ENCODE results near the gene UGT1A4. TPM values are rescaled to one million over a fixed set of nuclear protein-coding genes. Genes with fewer than 3 reads are reported as not detected.

Gene UGT1A4
- total and polyA plus RNA-seq, 2 donors (not counting 3 experiments of a cell fraction or from before 2014, with no cell fraction given) = not detected

- ChIA-PET CTCF (interaction anchor here (1.5 kb wide), 1 partner anchor 21 kb away, joined by 3 read pairs; no protein-coding TSS in a partner anchor), POLR2A (no interaction called here)
- no peaks in the 10 kb centered on the region for H3K9me1 ChIP-seq (replicated peaks; ENCODE audit: control insufficient read depth, extremely low read depth, insufficient read depth, low read length)
- no peak for TF ChIP-seq MYC (IDR thresholded peaks at IDR 0.05; ENCODE audit: low read depth, low read length)
- no peak for TF ChIP-seq CTCF (IDR thresholded peaks at IDR 0.05; ENCODE audit: extremely low read depth in 1 of 2, insufficient read depth in 1 of 2, low read depth in 1 of 2, low read length in 2 of 2)
- TF ChIP-seq MAX (IDR thresholded peaks at IDR 0.05; ENCODE audit: insufficient read depth, insufficient read length) = no peak
- no peak for TF ChIP-seq JUN (IDR thresholded peaks at IDR 0.05; ENCODE audit: borderline replicate concordance, insufficient read depth, insufficient read length, low read depth)
- TF ChIP-seq GATA2 (IDR thresholded peaks at IDR 0.05; ENCODE audit: insufficient read depth, insufficient read length, low read depth, low read length) = no peak
- no peak for TF ChIP-seq EZH2 (IDR thresholded peaks at IDR 0.05; ENCODE audit: borderline replicate concordance, low read depth, low read length, severe bottlenecking)
- no peak for TF ChIP-seq POLR2A (IDR thresholded peaks at IDR 0.05; ENCODE audit: low read depth, low read length)
- no peak for TF ChIP-seq POLR2AphosphoS5 (IDR thresholded peaks at IDR 0.05; ENCODE audit: insufficient read depth, low read depth, low read length)
- TF ChIP-seq FOS (IDR thresholded peaks at IDR 0.05; ENCODE audit: borderline replicate concordance, insufficient read depth, low read length) = no peak
- DNase-seq (ENCODE audit: low read depth, low spot score) (no peak), FAIRE-seq (no peak)
- H3K4me2 ChIP-seq (ENCODE audit: insufficient read depth, low read length) = no peak overlapping the region
- intact Hi-C loops (cut with micrococcal nuclease) = no loop called here
- H3K36me3 ChIP-seq (ENCODE audit: control insufficient read depth in 2 of 2, extremely low read depth in 1 of 2, insufficient read depth in 2 of 2, low read length in 2 of 2) = no peaks in the 10 kb centered on the region
- H3K27me3 ChIP-seq (ENCODE audit: control insufficient read depth in 2 of 2, insufficient read depth in 2 of 2, low read length in 2 of 2) = no peaks in the 10 kb centered on the region
- no TSS peak for BruUV-seq (replicated peaks)
- no peaks in the 10 kb centered on the region for H3K4me1 ChIP-seq (ENCODE audit: control insufficient read depth, extremely low read depth, insufficient read depth, low read length)
- H4K20me1 ChIP-seq (replicated peaks; ENCODE audit: control insufficient read depth, extremely low read depth, insufficient read depth, low read length) = no peaks in the 10 kb centered on the region
- dilution Hi-C loops (cut with MboI; ENCODE audit: extremely low pct_ligation_motif_present, low sequenced_read_pairs) = no loop called here
- H3K79me2 ChIP-seq (ENCODE audit: control insufficient read depth, insufficient read depth, low read length) = no peaks in the 10 kb centered on the region
- H3K9me3 ChIP-seq (replicated peaks; ENCODE audit: control insufficient read depth, insufficient read depth, low read length) = no peaks in the 10 kb centered on the region
- H3K9ac ChIP-seq (replicated peaks; ENCODE audit: extremely low read depth, insufficient read depth, low read length) = no peak overlapping the region
- H3K4me3 ChIP-seq (replicated peaks in 1 of 3; ENCODE audit: insufficient read depth in 1 of 3, low read depth in 1 of 3, low read length in 3 of 3) = no peak overlapping the region
- no peak overlapping the region for H3K27ac ChIP-seq (ENCODE audit: insufficient read depth, low read depth, low read length)
- H2AFZ ChIP-seq (ENCODE audit: low read depth, low read length) = no peak overlapping the region
These were observed 74.2 kb downstream of the UGT1A4 start for GRCh38 chr2:233792720-233793119.

All from endothelial cell of umbilical vein (primary cell).